Measurements from ENCODE around the gene SHISA7.

The SHISA7 gene

DNA sequence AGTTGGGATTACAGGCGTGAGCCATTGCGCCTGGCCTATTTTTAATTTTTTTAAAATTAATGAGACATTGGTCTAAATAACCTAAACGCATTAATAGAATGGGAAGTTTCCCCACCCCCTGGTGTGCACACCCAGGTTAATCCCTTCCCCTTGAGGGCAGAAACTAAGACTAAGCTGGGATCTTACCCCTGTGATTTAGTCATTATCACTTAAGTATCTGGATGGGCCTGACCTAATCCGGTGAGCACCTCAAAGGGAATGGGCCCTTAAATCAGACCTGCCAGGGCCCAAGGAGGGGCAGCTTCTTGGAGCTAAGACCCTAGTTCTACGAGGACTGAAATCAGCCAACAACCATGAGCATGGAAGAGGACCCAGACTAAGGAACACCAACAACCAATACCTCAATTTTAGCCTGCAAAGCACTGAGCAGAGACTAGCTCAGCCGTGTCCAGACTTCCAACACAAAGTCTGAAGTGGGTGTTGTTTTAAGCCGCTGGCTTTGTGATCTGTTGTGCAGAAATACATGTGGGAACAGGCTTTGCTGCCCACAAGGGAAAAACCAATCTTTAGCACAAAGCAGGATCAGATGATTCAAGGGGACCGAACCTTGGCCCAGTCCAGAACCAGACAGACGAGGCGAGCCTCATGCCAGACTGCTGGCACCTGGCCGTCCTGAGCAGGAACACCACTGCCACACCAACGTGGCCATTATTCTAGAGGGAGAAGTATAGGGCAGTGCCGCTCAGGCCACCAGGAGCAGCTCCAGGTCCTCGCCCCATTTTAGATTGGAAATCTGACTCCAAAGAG lies 42.6 kb downstream of the SHISA7 start:
- H3K79me2 ChIP-seq (ENCODE audit: insufficient read depth, low read depth): peaks cover 27% of the 10 kb centered on the region
- no peaks in the 10 kb centered on the region for H3K27me3 ChIP-seq (ENCODE audit: insufficient read depth, low read depth)
- H3K36me3 ChIP-seq (ENCODE audit: insufficient read depth): peaks cover 19% of the 10 kb centered on the region; the same call in 1 of the 2 replicates
- H3K27ac ChIP-seq: no peak overlapping the region
- H3K9ac ChIP-seq: no peak overlapping the region
- H3K4me1 ChIP-seq (ENCODE audit: low read depth, poor library complexity, severe bottlenecking): peaks cover 4% of the 10 kb centered on the region
- H4K20me1 ChIP-seq (ENCODE audit: insufficient read depth): peaks cover 10% of the 10 kb centered on the region; the same call in 1 of the 2 replicates
- no peak overlapping the region for H3K4me3 ChIP-seq (IDR thresholded peaks at IDR 0.05; ENCODE audit: insufficient read depth, low read depth, low read length)
- TF ChIP-seq, protein P1, sequence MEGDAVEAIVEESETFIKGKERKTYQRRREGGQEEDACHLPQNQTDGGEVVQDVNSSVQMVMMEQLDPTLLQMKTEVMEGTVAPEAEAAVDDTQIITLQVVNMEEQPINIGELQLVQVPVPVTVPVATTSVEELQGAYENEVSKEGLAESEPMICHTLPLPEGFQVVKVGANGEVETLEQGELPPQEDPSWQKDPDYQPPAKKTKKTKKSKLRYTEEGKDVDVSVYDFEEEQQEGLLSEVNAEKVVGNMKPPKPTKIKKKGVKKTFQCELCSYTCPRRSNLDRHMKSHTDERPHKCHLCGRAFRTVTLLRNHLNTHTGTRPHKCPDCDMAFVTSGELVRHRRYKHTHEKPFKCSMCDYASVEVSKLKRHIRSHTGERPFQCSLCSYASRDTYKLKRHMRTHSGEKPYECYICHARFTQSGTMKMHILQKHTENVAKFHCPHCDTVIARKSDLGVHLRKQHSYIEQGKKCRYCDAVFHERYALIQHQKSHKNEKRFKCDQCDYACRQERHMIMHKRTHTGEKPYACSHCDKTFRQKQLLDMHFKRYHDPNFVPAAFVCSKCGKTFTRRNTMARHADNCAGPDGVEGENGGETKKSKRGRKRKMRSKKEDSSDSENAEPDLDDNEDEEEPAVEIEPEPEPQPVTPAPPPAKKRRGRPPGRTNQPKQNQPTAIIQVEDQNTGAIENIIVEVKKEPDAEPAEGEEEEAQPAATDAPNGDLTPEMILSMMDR (conservative IDR thresholded peaks at IDR 0.05; ENCODE audit: low read depth, low read length): no peak
- no peak overlapping the region for H2AFZ ChIP-seq (ENCODE audit: low read depth)
- H3K4me2 ChIP-seq: no peak overlapping the region

DNA sequence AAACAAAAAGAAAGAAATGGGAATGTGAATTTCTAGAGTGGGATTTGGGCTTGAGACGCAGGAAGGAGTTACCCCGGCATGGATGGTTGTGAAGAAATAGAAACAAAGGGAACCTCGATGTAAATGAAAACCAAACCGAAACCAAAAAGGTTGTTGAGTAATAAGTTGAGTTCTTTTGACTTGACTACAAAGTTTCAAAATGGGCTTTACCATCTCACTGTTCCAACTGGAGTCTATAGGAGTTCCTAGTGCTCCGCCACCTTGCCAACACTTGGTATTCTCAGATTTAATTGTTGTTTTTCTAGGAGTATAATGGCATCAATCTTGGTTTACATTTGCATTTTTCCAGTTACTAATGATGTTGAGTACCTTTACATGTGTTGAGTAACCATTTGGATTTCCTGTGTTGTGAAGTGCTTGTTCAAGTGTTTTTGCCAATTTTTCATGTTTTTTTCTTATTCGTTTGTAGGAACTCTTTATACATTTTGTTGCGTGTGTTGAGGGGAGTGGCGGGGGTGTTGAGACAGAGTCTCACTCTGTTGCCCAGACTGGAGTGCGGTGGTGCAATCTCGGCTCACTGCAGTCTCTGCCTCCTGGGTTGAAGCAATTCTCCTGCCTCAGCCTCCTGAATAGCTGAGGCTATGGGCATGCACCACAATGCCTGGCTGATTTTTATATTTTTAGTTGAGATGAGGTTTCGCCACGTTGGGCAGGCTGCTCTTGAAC lies 44.7 kb downstream of the SHISA7 start:
- H2AFZ ChIP-seq (ENCODE audit: low read depth): no peak overlapping the region
- H3K27me3 ChIP-seq (ENCODE audit: insufficient read depth, low read depth): no peaks in the 10 kb centered on the region
- no peak overlapping the region for H3K4me2 ChIP-seq
- peaks cover 7% of the 10 kb centered on the region for H3K79me2 ChIP-seq (ENCODE audit: insufficient read depth, low read depth)
- TF ChIP-seq, protein P1 (conservative IDR thresholded peaks at IDR 0.05; ENCODE audit: low read depth, low read length): no peak
- H3K4me3 ChIP-seq (IDR thresholded peaks at IDR 0.05; ENCODE audit: insufficient read depth, low read depth, low read length): no peak overlapping the region
- H4K20me1 ChIP-seq (ENCODE audit: insufficient read depth): peaks cover 10% of the 10 kb centered on the region; the same call in 1 of the 2 replicates
- peaks cover 9% of the 10 kb centered on the region; the same call in 1 of the 2 replicates for H3K36me3 ChIP-seq (ENCODE audit: insufficient read depth)
- H3K9ac ChIP-seq: no peak overlapping the region
- H3K27ac ChIP-seq: no peak overlapping the region
- no peaks in the 10 kb centered on the region for H3K4me1 ChIP-seq (ENCODE audit: low read depth, poor library complexity, severe bottlenecking)

DNA sequence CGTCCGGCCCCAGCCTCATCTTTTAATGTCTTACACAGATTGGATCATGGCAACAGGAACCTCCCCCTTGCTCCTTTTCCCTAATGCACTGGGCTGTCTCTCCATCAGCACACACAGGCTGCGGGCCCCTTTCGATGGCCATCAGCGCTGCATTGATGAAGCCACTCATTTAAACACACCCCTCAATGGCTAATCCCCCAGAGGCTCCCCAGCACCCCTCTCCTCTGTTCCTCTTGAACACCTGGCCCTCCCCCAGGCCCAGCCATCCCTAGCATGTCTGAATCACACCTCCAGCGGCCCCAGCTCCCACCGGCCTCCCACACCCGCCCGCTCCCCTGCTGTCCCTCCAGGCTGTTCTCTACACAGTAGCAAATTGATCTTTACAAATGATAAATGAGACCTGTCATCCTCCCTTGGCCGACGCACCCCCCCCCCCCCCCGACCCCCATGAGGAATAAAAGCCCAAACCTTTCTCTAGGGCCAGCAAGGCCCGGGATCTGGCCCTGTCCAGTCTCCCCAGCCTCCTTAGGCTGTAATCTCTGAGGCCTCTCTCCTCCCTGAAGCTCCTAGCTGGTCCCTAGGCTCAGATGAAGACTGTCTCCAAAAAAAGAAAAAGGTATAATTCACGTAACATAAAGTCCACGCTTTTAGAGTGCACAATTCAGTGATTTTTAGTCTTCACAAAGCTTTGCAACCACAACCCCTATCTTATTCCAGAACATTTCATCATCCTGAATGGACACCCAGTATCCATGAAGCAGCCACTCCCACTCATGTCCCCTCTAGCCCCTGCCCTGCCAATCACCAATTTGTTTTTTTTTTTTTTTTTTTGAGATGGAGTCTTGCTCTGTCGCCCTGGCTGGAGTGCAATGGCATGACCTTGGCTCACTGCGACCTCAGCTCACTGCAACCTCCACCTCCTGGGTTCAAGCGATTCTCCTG lies 50.0 kb downstream of the SHISA7 start:
- TF ChIP-seq, protein P1 (conservative IDR thresholded peaks at IDR 0.05; ENCODE audit: low read depth, low read length): no peak
- Histone ChIP-seq H2AFZ (ENCODE audit: low read depth) (no peak overlapping the region), H3K4me2 (no peak overlapping the region), H3K4me1 (ENCODE audit: low read depth, poor library complexity, severe bottlenecking) (peaks cover 8% of the 10 kb centered on the region), H4K20me1 (ENCODE audit: insufficient read depth) (peaks cover 18% of the 10 kb centered on the region), H3K27me3 (ENCODE audit: insufficient read depth, low read depth) (no peaks in the 10 kb centered on the region), H3K36me3 (ENCODE audit: insufficient read depth) (peaks cover under 1% of the 10 kb centered on the region; the same call in 1 of the 2 replicates), H3K79me2 (ENCODE audit: insufficient read depth, low read depth) (peaks cover 9% of the 10 kb centered on the region; the same call in 1 of the 2 replicates), H3K27ac (no peak overlapping the region), H3K4me3 (IDR thresholded peaks at IDR 0.05; ENCODE audit: insufficient read depth, low read depth, low read length) (no peak overlapping the region), H3K9ac (no peak overlapping the region)
